ENCODE measurements around the gene NREP. TPM values are rescaled to one million over a fixed set of nuclear protein-coding genes. Genes with fewer than 3 reads are reported as not detected.

NREP gene
- polyA plus RNA-seq, 6 donors from 2014 or later: 13.1 to 22.1 (median 19.1) TPM

GRCh38 chr5:111779260-111779921 lies 22.4 kb upstream of the NREP start:
- Mint-ChIP-seq H3K4me3 (no peak overlapping the region), H3K9me3 (no peaks in the 10 kb centered on the region), H3K27me3 (peaks cover 0 to 8% (median 0%) of the 10 kb centered on the region in 3 donors), H3K27ac (no peak overlapping the region), H3K36me3 (no peaks in the 10 kb centered on the region), H3K4me1 (peaks cover 5 to 9% (median 5%) of the 10 kb centered on the region in 3 donors)
- ATAC-seq (ENCODE audit: low read depth in 2 of 2) (no peak), DNase-seq (no peak)

DNA sequence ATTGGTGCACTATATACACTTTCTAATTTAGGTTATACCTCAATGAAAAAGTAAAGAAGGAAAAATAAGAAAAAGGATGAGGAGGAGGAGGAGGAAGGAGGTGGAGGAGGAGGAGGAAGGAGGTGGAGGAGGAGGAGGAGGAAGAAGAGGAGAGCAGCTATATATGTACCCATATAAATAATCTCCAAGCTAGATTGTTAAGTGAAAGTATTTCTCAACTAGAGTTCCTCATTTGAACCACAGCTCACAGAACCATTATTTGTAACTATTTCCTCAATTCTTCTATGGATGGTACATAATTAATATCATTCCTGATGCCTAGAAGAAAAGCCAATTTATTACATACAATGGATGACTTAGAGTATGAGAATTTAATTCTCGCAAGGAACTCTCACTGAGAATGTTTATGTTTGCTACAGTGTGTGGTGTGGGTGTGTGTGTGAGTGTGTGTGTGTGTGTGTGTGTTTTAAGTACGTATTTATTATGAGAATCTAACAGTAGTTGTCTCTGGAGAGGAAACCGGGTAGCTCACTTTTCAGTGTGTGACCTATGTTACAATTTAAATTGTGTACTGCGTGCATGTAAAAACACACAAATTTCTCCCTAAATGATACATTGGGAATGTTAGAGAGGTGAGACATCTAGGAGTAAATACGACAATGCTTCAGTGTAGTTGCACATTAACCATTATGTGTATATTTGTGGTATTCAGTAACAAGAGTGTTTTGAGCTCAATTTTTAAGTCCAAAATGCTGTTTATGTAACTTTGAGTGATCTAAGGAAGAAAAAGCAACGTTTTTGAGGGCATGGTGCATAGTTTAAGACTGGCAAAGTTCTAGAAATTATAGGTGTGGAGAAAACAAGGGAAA lies 20.2 kb upstream of the NREP start:
- peak in 1 of 2 donors; percentile 56 for ATAC-seq (ENCODE audit: low read depth in 2 of 2)
- no peak overlapping the region for H3K4me3 Mint-ChIP-seq

GRCh38 chr5:111775224-111775623 lies 18.2 kb upstream of the NREP start:
- DNase-seq (no peak), ATAC-seq (ENCODE audit: low read depth in 2 of 2) (no peak)
- Mint-ChIP-seq H3K4me1 (peaks cover 5 to 9% (median 5%) of the 10 kb centered on the region in 3 donors), H3K4me3 (no peak overlapping the region), H3K27me3 (peaks cover 0 to 16% (median 0%) of the 10 kb centered on the region in 3 donors), H3K36me3 (no peaks in the 10 kb centered on the region), H3K27ac (no peak overlapping the region), H3K9me3 (no peaks in the 10 kb centered on the region)

More for the DNA sequence above, 20.2 kb upstream of the NREP start:
- Mint-ChIP-seq H3K27me3 (peaks cover 0 to 16% (median 0%) of the 10 kb centered on the region in 3 donors), H3K9me3 (no peaks in the 10 kb centered on the region), H3K4me1 (peaks cover 5 to 9% (median 5%) of the 10 kb centered on the region in 3 donors), H3K27ac (peak overlapping the region in 1 of 6 donors; percentile 58), H3K36me3 (no peaks in the 10 kb centered on the region)
- no peak for DNase-seq

GRCh38 chr5:111774525-111774924 lies 17.5 kb upstream of the NREP start:
- no peaks in the 10 kb centered on the region for H3K36me3 Mint-ChIP-seq
- H3K27me3 Mint-ChIP-seq: peaks cover 0 to 16% (median 0%) of the 10 kb centered on the region in 3 donors
- ATAC-seq (ENCODE audit: low read depth in 2 of 2) (no peak), DNase-seq (no peak)
- H3K4me3 Mint-ChIP-seq: no peak overlapping the region
- H3K4me1 Mint-ChIP-seq: peaks cover 5 to 9% (median 5%) of the 10 kb centered on the region in 3 donors
- H3K9me3 Mint-ChIP-seq: no peaks in the 10 kb centered on the region
- no peak overlapping the region for H3K27ac Mint-ChIP-seq

DNA sequence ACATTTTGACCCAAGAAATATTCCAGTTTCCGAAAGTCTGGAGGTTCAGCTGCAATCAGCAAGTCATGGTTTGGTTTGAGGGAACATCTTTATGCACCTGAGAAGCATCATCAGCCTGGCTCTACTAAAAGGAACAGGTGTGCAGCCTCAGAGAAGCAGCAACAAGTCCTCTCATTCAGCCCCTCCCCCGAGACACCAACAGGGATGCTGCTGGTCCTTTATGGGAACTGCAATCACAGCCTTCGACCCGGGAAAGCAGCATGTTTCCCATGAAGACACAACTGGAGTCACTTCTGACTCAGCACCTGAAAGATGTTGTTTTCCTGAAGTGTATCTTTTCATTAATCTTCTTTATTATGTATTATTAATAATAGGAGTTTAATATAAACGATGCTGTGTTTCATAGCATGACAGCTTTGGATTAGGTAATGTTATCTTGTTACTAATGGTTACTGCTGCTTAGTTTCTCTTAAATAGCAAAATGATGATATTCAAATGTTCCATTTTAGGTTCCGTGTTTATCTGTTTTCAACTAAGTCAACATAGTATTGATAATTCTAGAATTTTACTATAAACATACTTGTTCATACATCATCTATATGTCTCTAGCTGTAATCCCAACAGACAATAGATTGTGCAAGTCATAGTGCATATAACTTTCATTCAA lies 15.6 kb upstream of the NREP start:
- H3K9me3 Mint-ChIP-seq: peaks cover 0 to 4% (median 0%) of the 10 kb centered on the region in 7 donors
- H3K4me3 Mint-ChIP-seq: no peak overlapping the region
- ATAC-seq (ENCODE audit: low read depth in 2 of 2) (no peak), DNase-seq (no peak)
- H3K4me1 Mint-ChIP-seq: peaks cover 5 to 9% (median 5%) of the 10 kb centered on the region in 3 donors
- H3K27ac Mint-ChIP-seq: no peak overlapping the region
- peaks cover 0 to 16% (median 0%) of the 10 kb centered on the region in 3 donors for H3K27me3 Mint-ChIP-seq
- H3K36me3 Mint-ChIP-seq: no peaks in the 10 kb centered on the region

DNA sequence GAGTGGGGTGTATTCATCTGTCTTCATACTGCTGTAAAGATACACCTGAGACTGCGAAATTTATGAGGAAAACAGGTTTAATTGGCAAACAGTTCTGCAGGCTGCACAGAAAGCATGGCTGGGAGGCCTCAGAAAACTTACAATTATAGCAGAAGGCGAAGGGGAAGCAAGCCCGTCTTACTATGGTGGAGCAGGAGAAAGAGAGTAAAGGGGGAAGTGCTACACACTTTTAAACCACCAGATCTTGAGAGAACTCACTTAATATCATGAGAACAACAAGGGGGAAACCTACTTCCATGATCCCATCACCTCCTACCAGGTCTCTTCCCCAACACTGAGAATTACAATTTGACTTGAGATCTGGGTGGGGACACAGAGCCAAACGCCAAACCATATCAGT lies 12.5 kb upstream of the NREP start:
- Mint-ChIP-seq H3K27ac (no peak overlapping the region), H3K36me3 (no peaks in the 10 kb centered on the region), H3K27me3 (peaks cover 0 to 10% (median 0%) of the 10 kb centered on the region in 3 donors), H3K4me1 (no peaks in the 10 kb centered on the region), H3K4me3 (no peak overlapping the region), H3K9me3 (peaks cover 0 to 4% (median 0%) of the 10 kb centered on the region in 7 donors)
- ATAC-seq (ENCODE audit: low read depth in 2 of 2): no peak
- no peak for DNase-seq

GRCh38 chr5:111765613-111766571 lies 8.9 kb upstream of the NREP start:
- Mint-ChIP-seq H3K4me3 (no peak overlapping the region), H3K27ac (no peak overlapping the region), H3K4me1 (no peaks in the 10 kb centered on the region), H3K9me3 (peaks cover 0 to 4% (median 0%) of the 10 kb centered on the region in 7 donors), H3K36me3 (no peaks in the 10 kb centered on the region), H3K27me3 (no peaks in the 10 kb centered on the region)
- ATAC-seq (ENCODE audit: low read depth in 2 of 2) (no peak), DNase-seq (no peak)

- no peaks in the 10 kb centered on the region for H3K4me1 Mint-ChIP-seq
- H3K36me3 Mint-ChIP-seq: no peaks in the 10 kb centered on the region
- ATAC-seq (ENCODE audit: low read depth in 2 of 2) (no peak), DNase-seq (no peak)
- H3K9me3 Mint-ChIP-seq: peaks cover 0 to 4% (median 0%) of the 10 kb centered on the region in 7 donors
- no peaks in the 10 kb centered on the region for H3K27me3 Mint-ChIP-seq
- H3K4me3 Mint-ChIP-seq: no peak overlapping the region
- no peak overlapping the region for H3K27ac Mint-ChIP-seq
Measured at GRCh38 chr5:111764019-111764418, 7.0 kb upstream of the NREP start.

DNA sequence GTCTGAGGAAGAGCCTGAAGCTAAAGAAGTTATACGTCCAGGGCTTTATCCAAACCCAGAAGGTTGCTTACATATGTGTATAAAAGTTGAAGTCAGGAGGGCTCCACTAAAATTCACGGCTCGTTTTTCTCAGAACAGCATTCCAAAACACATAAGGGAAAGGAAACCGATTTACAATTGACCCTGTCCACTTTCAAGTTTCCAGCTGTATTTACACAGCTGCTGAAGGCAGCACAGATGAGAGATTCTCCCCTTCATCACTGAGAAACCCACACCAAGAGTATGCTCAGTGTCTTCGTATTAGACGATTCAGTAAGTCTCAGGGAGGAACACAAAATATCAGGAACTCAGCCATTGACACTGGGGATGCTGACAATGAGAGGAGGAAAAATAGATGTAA lies 5.9 kb upstream of the NREP start:
- Mint-ChIP-seq H3K4me3 (no peak overlapping the region), H3K4me1 (peaks cover 4 to 8% (median 6%) of the 10 kb centered on the region in 3 donors), H3K27ac (no peak overlapping the region), H3K36me3 (no peaks in the 10 kb centered on the region), H3K9me3 (no peaks in the 10 kb centered on the region), H3K27me3 (no peaks in the 10 kb centered on the region)
- no peak for ATAC-seq (ENCODE audit: low read depth in 2 of 2)
- DNase-seq: no peak

DNA sequence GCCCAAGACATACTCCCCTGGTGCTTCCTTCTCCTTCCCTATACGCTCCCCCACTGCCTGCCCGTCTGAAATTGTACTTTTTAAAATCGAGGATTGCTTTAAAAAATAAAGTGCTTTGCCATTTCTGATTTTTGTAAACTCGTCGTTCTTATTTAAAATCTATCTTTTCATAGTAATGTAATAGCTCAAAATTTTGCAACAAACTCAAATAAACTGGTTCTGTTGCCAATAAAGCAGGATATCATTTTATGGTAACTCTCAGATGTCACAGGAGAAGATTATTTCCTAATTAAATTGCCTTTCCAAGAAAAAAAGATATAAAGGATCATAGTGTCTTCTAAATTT lies 1.3 kb upstream of the NREP start:
- Mint-ChIP-seq H3K4me3 (peak overlapping the region; percentile 83 to 96 (median 92)), H3K9me3 (no peaks in the 10 kb centered on the region), H3K27ac (peak overlapping the region; percentile 73 to 99 (median 95)), H3K36me3 (no peaks in the 10 kb centered on the region), H3K27me3 (no peaks in the 10 kb centered on the region), H3K4me1 (peaks cover 17 to 25% (median 20%) of the 10 kb centered on the region in 3 donors)
- DNase-seq: no peak
- no peak for ATAC-seq (ENCODE audit: low read depth in 2 of 2)

- ATAC-seq (ENCODE audit: low read depth in 2 of 2) (peak; percentile 72 to 79), DNase-seq (peak; percentile 89)
- Mint-ChIP-seq H3K27me3 (no peaks in the 10 kb centered on the region), H3K4me1 (peaks cover 17 to 30% (median 20%) of the 10 kb centered on the region in 3 donors), H3K27ac (peak overlapping the region; percentile 73 to 99 (median 96)), H3K4me3 (peak overlapping the region; percentile 83 to 96 (median 92)), H3K9me3 (no peaks in the 10 kb centered on the region), H3K36me3 (no peaks in the 10 kb centered on the region)
Measured at GRCh38 chr5:111757355-111758283, 625 bp upstream of the NREP start.

GRCh38 chr5:111755942-111756381 lies 1.0 kb downstream of the NREP start:
- no peaks in the 10 kb centered on the region for H3K36me3 Mint-ChIP-seq
- H3K9me3 Mint-ChIP-seq: no peaks in the 10 kb centered on the region
- peaks cover 17 to 30% (median 20%) of the 10 kb centered on the region in 3 donors for H3K4me1 Mint-ChIP-seq
- ATAC-seq (ENCODE audit: low read depth in 2 of 2) (no peak), DNase-seq (no peak)
- H3K4me3 Mint-ChIP-seq: peak overlapping the region; percentile 83 to 96 (median 92)
- H3K27me3 Mint-ChIP-seq: no peaks in the 10 kb centered on the region
- H3K27ac Mint-ChIP-seq: peak overlapping the region in 2 of 6 donors; percentile 34 to 91
